ENCODE data around the gene ST8SIA1.

ST8SIA1 gene

DNA sequence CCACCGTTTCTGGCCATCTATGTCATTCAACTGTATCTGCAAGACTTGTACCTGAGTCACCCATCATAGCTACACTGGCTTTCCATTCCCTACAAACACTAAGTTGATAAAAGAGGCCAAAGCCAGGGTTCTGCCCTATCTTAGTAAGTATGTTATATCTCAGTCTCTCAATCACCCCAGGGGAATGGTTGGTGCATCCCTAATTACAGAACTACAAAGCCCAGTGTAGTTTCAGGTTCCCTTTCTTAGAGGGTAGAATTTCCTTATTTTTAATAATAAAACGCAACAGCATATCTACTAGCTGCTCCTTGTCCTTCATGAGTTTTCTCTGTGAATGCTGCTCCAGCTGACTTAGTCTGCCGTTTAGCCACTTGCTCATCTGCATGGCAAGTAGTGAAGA is 57.6 kb downstream of the ST8SIA1 start:
- no peak for DNase-seq

DNA sequence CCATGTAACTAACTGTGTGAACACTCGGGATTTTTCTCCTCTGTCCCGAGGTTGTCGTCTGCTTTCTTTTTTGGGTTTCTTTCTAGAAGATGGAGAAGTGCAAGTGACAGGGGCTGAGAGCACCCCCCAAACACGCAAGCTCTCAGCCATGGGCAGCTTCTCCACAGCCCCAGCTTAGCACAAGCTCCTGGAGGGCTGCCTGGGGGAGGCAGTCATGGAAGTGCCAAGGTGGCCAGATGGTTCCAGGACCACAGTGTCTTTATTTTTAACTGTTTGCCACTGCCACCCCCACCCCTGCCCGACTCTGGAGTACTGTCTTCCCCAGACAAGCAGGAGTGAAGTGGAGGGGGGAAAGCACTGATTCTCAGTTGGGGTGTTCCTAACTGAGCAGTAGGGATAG is 58.2 kb downstream of the ST8SIA1 start:
- DNase-seq, result no peak

DNA sequence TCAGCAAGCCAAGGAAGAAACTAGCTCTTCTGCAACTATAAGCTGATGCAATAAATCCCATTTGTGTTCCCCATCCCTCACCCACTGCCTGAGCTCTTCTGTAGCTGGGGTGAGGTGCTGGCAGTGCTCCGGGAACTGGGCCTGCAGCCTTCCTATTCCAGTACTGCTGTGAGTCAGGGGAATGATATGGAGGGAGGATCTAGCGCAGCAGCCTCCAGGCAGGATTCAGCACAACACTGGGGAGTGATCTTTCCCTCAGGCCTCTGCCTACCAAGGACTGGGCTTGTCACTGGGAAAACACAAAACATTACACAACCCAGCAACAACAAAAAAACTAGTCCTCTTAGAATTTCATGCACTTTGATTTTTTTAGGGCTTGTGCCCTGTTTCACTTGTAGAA is 58.7 kb downstream of the ST8SIA1 start:
- DNase-seq, result no peak

DNA sequence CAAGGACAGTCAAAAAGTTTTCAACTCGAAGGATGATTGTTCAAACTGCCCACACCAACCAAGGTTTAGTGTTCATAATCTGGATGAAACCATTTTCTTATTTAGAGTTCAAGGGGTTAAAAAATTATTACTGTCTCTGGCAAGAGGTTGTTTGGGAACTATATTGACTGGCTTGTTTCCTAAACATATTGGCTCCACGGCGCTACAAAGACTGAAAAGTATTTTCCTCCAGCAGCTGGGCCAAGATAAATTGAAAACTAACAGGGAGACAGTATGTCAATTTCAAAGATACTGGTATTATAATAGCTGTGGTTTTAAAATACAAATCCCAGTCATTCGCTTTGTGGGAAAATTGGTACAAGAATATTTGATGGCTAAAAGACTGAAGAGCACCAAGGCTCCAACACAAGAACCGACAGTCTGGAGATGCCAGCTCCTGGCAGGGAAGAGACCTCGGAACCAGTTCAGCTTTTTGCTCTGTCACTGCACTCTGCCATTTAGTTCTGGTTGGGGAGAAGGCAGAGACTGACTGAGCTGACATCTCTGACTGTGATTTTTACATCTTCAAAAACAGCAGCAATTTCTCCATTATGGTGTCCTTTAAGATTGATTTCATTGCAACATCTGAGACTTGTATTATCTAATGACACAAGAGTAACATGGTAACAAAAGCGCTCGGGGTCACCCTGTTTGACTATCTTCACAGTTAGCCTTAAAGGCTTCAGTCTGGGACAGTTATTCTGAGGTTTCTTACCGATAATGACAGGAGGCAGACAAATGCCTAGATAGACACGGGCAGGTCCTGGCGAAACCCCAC is 62.0 kb downstream of the ST8SIA1 start:
- no peak for DNase-seq

DNA sequence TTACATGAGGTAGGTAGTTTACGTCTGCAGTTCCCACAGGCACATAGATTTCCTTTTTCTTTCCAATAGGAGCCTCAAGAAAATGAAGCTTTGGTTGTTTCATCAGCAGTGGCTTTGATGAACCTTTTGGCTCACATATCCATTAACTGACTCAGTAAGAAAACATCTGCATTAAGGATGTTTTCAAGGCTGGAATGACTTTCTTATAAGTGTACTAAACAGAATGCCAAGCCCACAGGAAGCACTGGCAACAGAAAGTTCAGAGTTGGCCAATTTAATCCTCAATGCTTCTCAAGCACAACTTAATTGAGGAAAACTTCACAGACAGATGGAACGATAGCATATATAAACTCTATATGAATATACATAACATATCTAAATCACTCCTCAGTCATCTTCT is 63.5 kb downstream of the ST8SIA1 start:
- no peak for DNase-seq

DNA sequence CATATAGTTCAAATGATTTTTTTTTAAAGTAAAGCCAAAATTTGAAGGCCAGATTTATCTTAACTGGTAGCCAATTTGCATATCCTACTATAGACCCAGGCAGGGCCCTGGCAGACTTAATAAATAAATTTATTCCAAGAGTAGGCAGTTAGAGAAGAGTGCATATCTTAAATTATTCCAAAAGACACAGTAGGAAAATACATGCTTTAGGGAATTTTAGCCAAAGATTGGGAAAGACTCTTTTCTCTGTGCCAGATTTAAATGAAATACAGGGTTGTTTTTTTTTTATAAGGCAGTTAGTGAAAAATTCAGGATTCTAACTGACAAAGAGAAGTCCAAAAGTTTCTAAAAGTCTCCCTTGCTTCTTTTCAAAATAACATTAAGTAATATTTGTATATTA is 65.5 kb downstream of the ST8SIA1 start:
- no peak for DNase-seq

DNA sequence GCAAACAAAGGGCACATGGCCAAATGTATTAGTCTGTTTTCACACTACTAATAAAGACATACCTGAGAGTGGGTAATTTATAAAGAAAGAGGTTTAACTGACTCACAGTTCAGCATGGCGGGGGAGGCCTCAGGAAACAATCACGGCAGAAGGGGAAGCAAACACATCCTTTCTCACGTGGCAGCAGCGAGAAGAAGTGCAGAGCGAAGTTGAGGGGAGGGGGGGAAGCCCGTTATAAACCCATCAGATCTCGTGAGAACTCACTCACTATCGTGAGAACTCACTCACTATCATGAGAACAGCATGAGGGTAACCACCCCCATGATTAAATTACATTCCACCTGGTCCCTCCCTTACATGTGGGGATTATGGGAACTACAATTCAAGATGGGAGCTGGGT is 66.1 kb downstream of the ST8SIA1 start:
- DNase-seq, result no peak

DNA sequence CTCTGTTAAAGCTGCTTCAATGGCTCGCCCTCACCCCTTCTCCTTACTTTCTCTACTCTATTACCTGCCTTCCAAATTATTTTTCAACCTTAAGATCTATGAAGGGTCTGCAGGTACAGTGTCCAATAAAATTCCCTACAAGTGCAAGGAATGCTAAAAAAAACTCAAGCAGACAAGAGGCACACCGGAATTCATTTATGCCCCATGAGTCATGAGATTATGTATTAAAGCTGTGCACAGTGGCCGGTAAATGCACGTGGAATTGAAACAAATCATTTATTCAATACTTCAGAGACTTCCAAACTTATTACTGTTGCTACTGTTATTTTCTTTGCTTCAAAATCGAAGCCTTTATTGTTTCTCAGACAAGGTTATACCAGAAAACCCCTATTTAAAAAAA is 68.4 kb downstream of the ST8SIA1 start:
- DNase-seq, result no peak

DNA sequence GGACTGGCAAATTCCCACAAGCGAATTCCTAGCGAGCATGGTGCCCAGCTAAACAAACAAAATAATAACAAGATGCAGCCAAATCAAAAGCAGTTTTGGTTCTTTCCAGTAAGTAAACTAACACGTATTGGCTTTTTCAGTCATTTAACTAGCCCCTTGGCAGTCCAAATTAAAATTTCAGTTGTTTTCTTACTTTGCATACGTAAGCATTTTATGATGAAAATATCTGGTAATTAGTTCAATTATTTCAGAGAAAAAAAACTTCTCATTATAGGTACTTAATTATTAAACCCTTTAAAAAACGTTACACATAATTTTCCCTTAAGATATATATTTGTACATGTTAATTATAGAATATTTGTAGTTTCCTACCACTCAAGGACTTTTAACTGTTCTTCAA is 70.1 kb downstream of the ST8SIA1 start:
- no peak for DNase-seq

DNA sequence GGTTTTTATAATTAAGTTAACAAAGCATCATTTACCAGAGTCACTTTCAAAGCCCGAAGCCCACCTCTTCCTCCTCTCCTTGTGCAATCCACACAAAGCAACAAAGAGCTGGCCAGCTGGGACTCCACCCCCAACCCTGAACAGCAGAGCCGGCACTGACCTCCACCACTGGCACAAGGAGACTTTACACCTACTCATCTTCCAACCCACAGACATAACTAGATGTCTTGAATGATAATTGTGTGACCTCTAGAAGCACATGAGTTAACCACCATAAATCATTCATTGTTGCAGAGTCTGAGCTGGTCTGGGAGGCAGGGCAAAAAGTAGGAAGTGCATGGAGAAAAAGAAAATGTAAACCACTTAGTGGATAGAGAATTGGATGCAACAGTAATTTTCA is 72.2 kb downstream of the ST8SIA1 start:
- no peak for DNase-seq

DNA sequence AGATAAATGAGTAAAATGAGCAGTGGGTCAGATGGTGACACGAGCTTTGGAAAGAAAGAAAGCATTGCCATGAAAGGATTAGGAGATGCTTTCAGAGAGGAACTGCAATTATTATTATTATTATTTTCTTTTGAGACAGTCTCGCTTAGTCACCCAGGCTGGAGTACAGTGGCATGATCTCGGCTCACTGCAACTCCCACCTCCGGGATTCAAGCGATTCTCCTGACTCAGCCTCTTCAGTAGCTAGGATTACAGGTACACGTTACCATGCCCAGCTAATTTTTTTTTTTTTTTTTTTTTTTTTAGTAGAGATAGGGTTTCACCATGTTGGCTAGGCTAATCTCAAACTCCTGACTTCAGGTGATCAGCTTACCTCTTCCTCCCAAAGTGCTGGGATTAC is 77.4 kb downstream of the ST8SIA1 start:
- no peak for DNase-seq

DNA sequence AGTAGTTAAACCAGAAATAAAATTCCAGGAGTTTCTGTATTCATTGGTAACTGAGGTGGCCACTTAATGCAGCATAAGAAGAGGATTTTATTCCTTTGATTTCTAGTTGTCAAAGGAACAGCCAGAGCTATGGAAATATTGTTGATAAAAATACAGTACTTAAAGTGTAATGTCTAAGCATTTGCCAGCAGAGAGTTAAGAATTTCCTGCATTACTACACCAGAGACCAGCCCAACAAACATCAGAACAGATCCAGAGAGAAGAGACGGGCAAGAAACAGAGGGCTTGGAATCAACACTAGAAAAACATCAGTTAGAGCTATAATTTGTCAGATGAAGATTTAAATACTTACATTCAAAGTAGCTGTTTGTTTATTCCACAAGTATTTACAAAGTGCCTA is 77.9 kb downstream of the ST8SIA1 start:
- DNase-seq, result no peak

DNA sequence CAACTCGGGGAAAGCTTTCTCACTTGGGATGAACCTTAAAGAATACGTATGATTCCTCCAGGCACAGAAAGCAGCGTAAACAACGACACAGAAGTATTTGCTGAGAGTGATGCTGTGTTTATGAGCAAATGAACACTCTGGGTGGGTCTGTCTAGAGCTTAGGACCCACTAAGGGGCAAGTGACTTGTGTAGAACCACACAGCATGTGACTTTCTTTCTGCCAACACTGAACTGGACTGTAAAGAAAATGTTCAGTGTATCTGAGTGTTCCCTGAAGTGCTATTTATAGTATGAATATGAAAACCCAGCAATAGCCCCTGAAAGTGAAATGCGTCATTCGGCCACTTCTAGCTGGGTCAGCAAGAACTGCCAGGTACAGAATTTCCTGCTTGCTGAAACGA is 78.5 kb downstream of the ST8SIA1 start:
- DNase-seq, result no peak

DNA sequence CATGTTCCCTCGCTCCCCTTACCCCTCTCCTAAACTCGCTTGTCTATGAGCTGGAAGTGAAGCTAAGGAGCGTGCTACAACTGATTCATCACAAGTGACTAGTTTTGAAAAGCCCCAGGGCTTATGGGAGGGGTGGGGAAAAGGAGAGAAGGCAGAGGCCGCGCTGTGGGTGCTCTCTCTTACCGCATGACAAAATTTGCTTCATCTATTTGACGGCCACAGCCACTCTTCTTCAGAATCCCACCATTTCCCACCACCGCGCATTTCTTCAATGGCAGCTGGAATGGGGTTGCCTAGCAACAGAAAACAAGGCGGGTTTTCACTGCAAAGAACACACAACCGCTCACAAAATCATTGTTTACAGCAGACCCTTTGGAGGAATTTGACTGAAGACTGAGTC is 79.4 kb downstream of the ST8SIA1 start:
- no peak for DNase-seq

DNA sequence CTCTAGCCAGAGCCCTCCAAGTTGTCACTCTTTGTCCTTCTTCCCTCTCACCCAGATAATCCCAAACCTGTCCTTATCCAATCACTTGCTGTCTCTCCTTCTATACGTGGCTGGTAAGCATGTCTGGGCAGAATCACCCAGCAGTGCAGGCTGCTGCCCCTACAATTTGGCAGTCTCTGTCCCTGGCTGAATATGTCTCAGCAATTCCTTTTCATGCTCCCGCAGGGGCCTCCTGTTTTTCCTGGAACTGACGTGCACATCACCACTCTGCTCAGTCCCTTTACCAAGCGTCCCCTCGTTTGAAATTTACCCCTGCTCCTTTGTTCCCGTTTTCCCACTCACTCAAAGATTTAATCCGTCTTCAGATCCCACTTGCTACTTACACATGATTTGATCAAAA is 80.0 kb downstream of the ST8SIA1 start:
- DNase-seq, result no peak

DNA sequence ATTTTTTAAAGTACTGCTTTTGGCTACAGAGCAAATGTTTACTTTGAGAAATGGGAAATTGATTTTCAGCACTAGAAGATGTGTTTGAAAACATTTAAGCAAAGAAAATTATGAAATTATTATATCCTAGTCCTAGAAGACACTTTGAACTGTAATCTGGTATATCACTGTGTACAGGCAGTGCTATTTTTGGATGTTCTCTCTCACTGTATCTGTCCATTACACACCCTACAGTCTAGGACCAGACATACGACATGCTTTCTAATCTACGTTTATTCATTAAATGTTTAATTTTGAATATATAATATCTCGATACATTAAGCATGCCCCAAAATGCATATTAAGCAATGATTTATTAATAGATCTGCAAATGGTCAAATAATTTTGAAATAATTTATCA is 82.5 kb downstream of the ST8SIA1 start:
- DNase-seq, result no peak

DNA sequence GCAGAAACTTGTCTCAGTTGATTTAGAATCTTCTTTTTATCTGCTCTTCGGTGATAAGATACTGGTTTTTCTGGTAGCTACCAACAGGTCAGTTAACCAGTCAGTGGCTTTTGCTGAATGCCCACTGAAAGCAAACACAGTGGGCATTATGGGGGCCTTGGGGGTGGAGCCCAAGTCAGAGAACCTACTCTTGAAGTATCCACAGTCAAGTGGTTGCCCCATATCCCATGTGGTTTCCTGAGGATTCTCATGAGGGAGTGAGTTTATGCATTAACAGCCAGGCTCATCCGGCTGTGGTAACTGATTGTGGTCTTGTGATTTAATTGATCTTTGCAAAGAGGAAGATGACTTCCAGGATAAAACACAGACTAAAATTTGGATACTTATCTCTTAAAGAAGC is 83.7 kb downstream of the ST8SIA1 start:
- DNase-seq, result no peak

DNA sequence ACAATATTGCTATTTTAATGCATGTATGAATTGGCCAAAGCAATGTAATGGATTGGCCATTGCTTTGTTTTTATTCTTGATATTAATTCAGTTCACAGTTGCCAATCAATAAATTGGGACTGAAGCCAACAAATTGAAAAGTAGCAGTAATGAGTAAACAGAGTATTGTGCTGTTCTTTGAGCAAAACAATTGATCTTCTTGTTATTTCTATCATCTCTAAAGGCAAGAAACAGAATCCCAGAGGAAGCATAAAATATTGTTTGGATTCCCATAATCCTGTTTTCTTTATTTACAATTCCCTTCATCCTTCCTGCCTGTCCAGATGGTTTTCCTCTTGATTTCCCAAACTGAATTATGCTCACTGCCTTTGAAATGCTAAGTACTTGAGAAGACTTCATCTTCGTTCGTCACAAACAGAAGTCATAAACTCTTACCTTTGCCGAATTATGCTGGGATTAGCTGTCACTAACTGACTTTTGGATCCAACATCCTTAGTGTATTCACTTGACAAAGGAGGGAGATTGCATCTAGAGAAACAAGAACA is 85.9 kb downstream of the ST8SIA1 start:
- DNase-seq, result no peak

DNA sequence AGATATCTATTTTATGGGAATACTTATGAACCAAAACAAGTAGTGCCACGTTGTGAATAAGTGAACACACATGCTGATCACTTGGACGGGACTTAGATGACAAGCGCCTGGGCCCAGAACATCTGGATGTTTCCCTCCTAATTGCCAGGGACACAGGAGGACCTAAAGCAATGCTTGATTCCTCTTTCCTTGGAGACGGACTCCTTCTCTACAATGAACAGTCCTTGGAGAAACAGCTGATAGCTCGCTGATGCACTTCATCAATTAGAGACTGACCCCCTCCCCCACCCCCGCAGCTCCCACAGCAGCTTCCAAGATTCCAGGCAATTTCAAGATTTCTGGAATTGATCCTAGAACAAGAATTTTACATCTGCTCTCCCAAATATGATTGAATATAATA is 86.4 kb downstream of the ST8SIA1 start:
- DNase-seq, result no peak

DNA sequence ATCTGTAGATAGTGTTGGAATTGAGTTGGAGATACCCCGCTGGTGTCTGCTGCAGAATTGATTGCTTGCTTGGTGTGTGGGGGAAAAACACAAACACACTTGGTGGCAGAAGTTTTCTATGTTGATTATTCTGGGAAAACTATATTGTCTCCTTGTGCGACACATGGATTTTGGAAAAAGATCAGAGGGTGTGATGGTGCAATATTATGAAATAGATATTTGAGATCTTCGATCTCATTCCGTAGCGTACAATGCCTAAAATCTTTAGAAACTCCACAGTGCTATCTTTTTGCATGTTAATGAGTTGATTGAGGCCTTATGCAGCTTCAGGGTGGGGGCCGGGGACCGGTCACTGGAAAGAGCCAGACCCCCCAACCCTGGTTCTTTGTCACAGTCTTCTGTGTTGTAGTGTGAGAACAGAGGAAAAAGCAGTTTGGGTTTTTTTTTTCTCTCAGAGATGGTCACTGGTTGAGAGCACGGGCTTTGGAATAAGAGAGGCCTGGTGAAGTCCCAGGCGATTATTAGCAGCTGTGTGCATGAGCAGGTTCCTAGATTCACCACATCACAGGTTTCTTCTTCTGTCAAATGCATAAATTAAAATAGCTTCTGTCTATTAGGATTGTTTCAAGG is 88.2 kb downstream of the ST8SIA1 start:
- no peak for DNase-seq

DNA sequence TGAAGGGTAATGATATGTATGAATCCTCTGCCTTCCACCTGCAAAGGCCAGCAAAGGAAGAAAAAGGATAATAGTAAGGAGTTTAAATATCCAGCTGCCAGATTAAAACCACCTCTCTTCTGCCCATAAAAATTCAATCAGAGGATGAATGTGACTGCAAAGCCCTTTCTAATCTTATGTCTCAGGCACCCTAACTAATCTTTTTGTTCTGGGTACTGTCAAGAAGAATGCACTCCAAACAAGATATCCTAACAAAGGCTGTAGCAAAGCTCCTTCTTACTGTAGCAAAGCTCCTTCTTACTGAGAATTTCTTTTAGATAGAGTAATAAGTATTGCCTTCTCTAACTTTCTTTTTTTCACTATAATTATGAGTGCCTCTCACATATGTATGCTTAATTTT is 91.8 kb downstream of the ST8SIA1 start:
- DNase-seq, result no peak

DNA sequence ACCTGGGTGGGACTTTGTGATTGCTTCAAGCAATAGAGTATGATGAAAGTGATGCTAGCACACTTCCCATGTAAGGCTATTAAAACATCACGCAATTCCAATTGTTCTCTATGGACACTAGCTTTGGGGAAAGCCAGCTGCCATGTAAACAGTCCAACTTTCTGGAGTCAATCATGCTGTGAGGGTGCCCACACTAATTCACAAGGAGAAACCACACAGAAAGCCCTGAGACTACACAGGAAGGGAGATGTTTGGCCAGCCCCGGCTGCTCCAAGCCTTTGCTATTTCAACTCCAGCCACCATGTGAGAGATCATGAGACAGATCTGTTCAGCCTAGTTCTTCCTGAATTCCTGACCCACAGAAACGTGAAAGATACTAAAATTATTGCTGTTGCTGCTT is 96.3 kb downstream of the ST8SIA1 start:
- DNase-seq, result no peak

DNA sequence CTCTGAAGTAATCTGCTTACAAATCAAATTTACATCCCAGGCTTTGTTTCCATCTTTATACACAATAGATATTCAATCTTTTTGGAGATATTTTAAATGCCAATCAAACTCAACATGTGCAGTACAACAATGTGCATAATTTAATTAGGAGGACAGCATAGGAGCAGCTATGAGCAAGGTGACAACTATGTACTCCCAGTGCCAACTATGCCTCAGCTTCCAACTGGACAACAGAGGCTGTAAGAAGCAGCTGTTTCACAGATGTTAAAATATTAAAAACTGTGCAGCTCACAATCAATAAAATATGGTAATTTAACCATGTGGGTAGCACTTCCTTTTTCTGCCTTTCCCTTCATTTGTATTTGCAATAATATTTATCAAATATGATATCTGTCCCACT is 99.9 kb downstream of the ST8SIA1 start:
- DNase-seq, result no peak

DNA sequence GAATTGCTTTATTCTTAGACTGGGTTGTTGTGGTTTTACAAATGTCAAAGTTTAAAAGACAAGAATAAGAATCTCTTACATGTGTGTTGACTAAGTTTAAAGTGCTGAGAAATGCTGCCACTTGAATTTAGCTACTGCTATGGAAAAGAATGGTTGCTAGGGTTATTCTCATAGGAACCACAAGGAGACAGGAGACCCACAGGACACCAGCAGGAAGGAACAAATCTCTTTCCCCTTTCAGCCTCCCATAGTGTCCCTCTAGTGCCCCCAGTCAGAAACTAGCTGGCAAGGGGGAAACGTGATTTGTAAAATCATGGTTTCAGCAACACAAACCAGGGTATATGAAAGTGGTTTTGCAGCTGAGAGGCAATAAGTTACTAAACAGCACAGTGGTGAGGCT is 102.7 kb downstream of the ST8SIA1 start:
- DNase-seq, result no peak

DNA sequence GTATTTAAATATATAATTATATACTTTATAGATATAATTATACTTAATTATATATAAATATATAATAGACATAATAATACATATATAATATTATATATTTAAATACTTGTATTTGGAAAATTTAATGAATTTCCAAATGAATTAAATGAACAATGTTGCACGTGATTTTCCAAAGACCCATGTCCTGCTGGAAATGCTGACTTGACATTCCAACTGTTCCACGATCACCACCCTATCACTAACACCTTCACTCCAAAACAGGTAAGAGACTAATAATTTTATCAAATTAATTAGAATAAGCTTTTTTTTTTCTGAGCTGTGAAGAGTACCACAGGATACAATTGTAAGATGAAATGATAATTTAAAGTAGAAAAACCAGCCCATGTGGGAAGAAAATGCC is 103.4 kb downstream of the ST8SIA1 start:
- no peak for DNase-seq

Measured in DMS79 treated with DMSO at 0.1 percent for 48 hours (cell line).